Smooth muscle cell (in vitro differentiated cells): ENCODE measurements around the gene DBH. TPM values are rescaled to one million over a fixed set of nuclear protein-coding genes. Genes with fewer than 3 reads are reported as not detected.
A peak's percentile ranks its signal among the peaks of the same experiment; 100 is the strongest.

Experiments used
- DNase-seq: peaks from one replicate; lab custom pipeline; 2025; ENCODE audit not compliant: unreplicated experiment; lab: John Stamatoyannopoulos, UW
- H2AFZ ChIP-seq: fragments of 200-600 bp; sonication (generic); 2 replicates; pipeline ENCODE4 v1.6.0; 2016; ENCODE audit warnings: antibody characterized with exemption, low read depth, mild to moderate bottlenecking
- H3F3A ChIP-seq: fragments of 200-600 bp; sonication (generic); 2 replicates; pipeline ENCODE4 v1.6.0; 2017; ENCODE audit warnings: antibody characterized with exemption, low read depth
- H3K27ac ChIP-seq: fragments of 200-600 bp; sonication (generic); 2 replicates; pipeline ENCODE4 v1.5.1; 2016; ENCODE audit warnings: low read depth, mild to moderate bottlenecking
- H3K27me3 ChIP-seq: fragments of 200-600 bp; sonication (generic); 2 replicates; pipeline ENCODE4 v1.6.1; 2016; ENCODE audit warnings: low read depth, mild to moderate bottlenecking
- H3K36me3 ChIP-seq: fragments of 200-600 bp; sonication (generic); 2 replicates; pipeline ENCODE4 v1.5.1; 2016; ENCODE audit warnings: low read depth
- H3K4me1 ChIP-seq: fragments of 200-600 bp; sonication (generic); 2 replicates; pipeline ENCODE4 v1.5.1; 2016; ENCODE audit warnings: low read depth
- H3K4me2 ChIP-seq: fragments of 200-600 bp; sonication (generic); 2 replicates; pipeline ENCODE4 v1.6.0; 2016; ENCODE audit warnings: mild to moderate bottlenecking
- H3K4me3 ChIP-seq: fragments of 200-600 bp; sonication (generic); 2 replicates; pipeline ENCODE4 v1.5.1; 2016; ENCODE audit warnings: mild to moderate bottlenecking
- H3K79me2 ChIP-seq: fragments of 200-600 bp; sonication (generic); 2 replicates; pipeline ENCODE4 v1.6.0; 2016; ENCODE audit warnings: low read depth, mild to moderate bottlenecking
- H3K9ac ChIP-seq: fragments of 200-600 bp; sonication (generic); 2 replicates; pipeline ENCODE4 v1.6.0; 2016; ENCODE audit warnings: low read depth
- H3K9me3 ChIP-seq: fragments of 200-600 bp; sonication (generic); replicated peaks from 2 replicates; pipeline ENCODE4 v1.5.1; 2016; ENCODE audit warnings: low read depth
- H4K20me1 ChIP-seq: fragments of 200-600 bp; sonication (generic); 2 replicates; pipeline ENCODE4 v1.6.0; 2016; ENCODE audit warnings: low read depth
- WGBS: methylation state at CpG from one replicate; pipeline ENCODE4 v1.1.7; 2016; ENCODE audit warnings: low lambda C conversion rate; 5-methylcytosine and 5-hydroxymethylcytosine counted together
- polyA plus RNA-seq: library from polyadenylated mRNA; unstranded; fragments of >200 nt; fragmentation: Nextera tagmentation; extraction: Ambion mirVana; gene quantifications from 2 replicates; pipeline ENCODE4 v1.2.1, GENCODE V29; 2016
- total RNA-seq: library from RNA; depleted of rRNA; stranded (reverse); fragments of >200 nt; gene quantifications from 2 replicates; pipeline ENCODE4 v1.2.3, GENCODE V29; 2014
- TF ChIP-seq, protein P1 (sequence below): fragments of 200-600 bp; sonication (generic); IDR thresholded peaks from 2 replicates; pipeline ENCODE4 v1.5.1; 2017; ENCODE audit warnings: borderline replicate concordance, mild to moderate bottlenecking, antibody characterized with exemption; ENCODE audit not compliant: insufficient read depth, poor library complexity, severe bottlenecking

The DBH gene
- total and polyA plus RNA-seq, 2 experiments from 2014 or later, result 0.22 TPM; not detected in 1

DNA sequence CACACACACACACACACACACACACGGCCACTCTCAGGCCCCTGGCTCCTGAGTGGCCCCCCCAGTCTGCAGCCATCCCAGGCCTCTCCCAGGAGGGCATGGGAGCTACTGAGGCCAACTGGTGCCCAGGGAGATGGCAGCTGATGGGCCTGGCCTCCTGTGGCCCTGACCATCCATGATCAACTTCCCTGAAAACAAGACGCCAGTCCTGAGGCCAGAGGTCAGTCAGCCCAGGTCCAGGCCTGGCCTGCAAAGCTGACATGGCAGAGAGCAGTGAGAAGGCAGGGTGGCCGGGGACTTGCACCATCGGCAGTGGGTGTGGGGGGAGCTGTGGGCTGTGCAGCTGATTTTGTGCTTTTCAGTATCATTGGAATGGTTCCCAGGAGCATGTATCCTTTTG lies 55.0 kb downstream of the DBH start:
- no peak for DNase-seq
- WGBS, result 71% methylated on average over 4 of the region's 4 CpGs

DNA sequence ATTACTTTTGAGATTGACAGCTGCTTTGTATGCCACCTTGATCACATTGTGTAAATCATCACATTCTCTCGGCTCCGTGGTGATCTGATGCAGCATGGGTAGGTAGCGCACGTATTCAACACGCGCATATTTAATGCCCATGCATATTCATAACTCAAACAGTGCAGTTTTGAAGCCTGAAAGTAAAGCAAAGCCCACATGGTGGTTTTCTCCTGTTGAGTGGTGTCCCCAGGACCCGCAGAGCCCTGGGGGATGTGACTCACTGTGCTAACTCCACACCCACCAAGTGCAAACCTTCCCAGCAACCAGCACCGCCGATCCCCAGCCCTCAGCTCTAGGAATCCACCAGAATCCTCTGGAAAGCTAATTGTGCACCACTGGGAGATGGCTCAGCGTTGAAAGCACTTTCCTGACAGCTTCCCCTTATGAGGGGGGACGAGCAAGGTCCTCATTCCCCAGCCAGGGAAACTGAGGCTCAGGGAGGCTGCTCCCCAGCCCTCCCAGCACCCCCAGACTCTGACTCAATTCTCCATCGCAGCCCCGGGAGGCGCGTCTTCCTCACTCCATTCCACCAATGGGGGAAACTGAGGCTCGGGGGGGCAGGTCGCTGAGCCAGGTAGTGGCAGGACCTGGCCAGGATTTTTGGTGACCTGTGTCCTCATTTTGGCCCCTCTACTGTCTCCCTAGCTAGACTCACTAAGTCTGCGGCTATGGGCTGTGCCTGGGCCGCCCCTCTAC lies 55.6 kb downstream of the DBH start:
- no peak for DNase-seq
- Histone ChIP-seq H3K79me2 (no peaks in the 10 kb centered on the region), H3K4me3 (no peak overlapping the region), H3K9me3 (no peaks in the 10 kb centered on the region), H3K36me3 (no peaks in the 10 kb centered on the region), H4K20me1 (no peaks in the 10 kb centered on the region), H2AFZ (no peak overlapping the region), H3K9ac (no peak overlapping the region), H3K4me1 (peaks cover 12% of the 10 kb centered on the region), H3K27me3 (no peaks in the 10 kb centered on the region), H3K27ac (peak overlapping the region; percentile 62), H3K4me2 (peak overlapping the region; percentile 77), H3F3A (no peaks in the 10 kb centered on the region)
- 63% methylated on average over 19 of the region's 19 CpGs for WGBS
- TF ChIP-seq, protein P1, sequence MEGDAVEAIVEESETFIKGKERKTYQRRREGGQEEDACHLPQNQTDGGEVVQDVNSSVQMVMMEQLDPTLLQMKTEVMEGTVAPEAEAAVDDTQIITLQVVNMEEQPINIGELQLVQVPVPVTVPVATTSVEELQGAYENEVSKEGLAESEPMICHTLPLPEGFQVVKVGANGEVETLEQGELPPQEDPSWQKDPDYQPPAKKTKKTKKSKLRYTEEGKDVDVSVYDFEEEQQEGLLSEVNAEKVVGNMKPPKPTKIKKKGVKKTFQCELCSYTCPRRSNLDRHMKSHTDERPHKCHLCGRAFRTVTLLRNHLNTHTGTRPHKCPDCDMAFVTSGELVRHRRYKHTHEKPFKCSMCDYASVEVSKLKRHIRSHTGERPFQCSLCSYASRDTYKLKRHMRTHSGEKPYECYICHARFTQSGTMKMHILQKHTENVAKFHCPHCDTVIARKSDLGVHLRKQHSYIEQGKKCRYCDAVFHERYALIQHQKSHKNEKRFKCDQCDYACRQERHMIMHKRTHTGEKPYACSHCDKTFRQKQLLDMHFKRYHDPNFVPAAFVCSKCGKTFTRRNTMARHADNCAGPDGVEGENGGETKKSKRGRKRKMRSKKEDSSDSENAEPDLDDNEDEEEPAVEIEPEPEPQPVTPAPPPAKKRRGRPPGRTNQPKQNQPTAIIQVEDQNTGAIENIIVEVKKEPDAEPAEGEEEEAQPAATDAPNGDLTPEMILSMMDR, result no peak

More for the DNA sequence above, 55.0 kb downstream of the DBH start:
- Histone ChIP-seq H3K4me1 (peaks cover 12% of the 10 kb centered on the region), H3K4me3 (no peak overlapping the region), H4K20me1 (no peaks in the 10 kb centered on the region), H3K9me3 (no peaks in the 10 kb centered on the region), H3K79me2 (no peaks in the 10 kb centered on the region), H3K27me3 (no peaks in the 10 kb centered on the region), H3K4me2 (peak overlapping the region; percentile 77), H3K27ac (peak overlapping the region; percentile 62), H2AFZ (no peak overlapping the region), H3K9ac (no peak overlapping the region), H3F3A (no peaks in the 10 kb centered on the region), H3K36me3 (no peaks in the 10 kb centered on the region)
- TF ChIP-seq, protein P1, result no peak

DNA sequence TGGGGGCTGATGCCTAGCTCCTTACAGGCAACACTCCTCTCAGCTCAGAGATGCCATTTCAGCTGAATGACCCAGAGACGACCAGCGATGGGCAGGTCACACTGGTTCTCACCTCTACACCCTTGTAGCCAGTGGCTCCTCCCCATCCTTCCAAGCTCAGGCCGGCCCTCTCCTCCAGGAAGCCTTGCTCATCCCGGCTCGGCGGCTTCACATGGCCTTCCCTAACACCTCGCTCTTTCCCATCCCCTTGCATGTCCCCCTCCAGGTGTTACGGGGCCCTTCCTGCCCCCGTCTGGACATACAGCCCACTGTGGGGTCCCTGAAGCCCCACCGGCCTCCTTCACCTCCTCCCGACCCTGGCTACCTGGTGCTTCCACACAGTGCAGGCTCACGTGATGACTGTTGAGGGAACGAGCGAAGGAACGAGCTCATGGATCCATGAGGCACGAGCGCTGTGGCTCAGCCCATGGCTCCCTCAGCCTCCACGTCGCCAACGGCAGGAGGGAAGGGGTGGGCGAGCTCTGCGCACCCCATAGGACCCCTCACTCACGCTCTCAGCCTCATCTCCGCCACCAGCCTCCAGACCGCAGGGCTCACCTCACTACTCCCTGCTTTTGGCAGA lies 56.3 kb downstream of the DBH start:
- Histone ChIP-seq H4K20me1 (no peaks in the 10 kb centered on the region), H3K4me2 (peak overlapping the region; percentile 65), H3K36me3 (no peaks in the 10 kb centered on the region), H3F3A (no peaks in the 10 kb centered on the region), H2AFZ (no peak overlapping the region), H3K4me1 (peaks cover 12% of the 10 kb centered on the region), H3K27ac (peak overlapping the region; percentile 62), H3K27me3 (no peaks in the 10 kb centered on the region), H3K79me2 (no peaks in the 10 kb centered on the region), H3K4me3 (no peak overlapping the region), H3K9me3 (no peaks in the 10 kb centered on the region), H3K9ac (no peak overlapping the region)
- 91% methylated on average over 25 of the region's 25 CpGs for WGBS
- TF ChIP-seq, protein P1, result no peak
- no peak for DNase-seq
